Cerebellar cortex (tissue), 1 donor: Measurements from ENCODE around the gene TANC2.
A peak's percentile ranks its signal among the peaks of the same experiment; 100 is the strongest.

Experiments
- DNase-seq: peaks from one replicate; pipeline ENCODE4 v3.0.0-alpha.2; 2015; ENCODE audit warnings: low spot score

The TANC2 gene

GRCh38 chr17:62965686-62966425, at the start of gene TANC2:
TANC2 (plus strand) TSS chr17:62966235; CDS start chr17:63009560, 43,325 bp downstream.
- peak; percentile 87 for DNase-seq

- DNase-seq, result no peak
Measured at GRCh38 chr17:62916684-62917571, 49.1 kb upstream of the TANC2 start.

- DNase-seq, result no peak
Measured at GRCh38 chr17:62919388-62919787, 46.6 kb upstream of the TANC2 start.

GRCh38 chr17:62920300-62920699, 45.7 kb upstream of the TANC2 start:
- no peak for DNase-seq

- DNase-seq, result no peak
Measured at GRCh38 chr17:62921817-62922216, 44.2 kb upstream of the TANC2 start.

GRCh38 chr17:62923258-62924150, 42.5 kb upstream of the TANC2 start:
- no peak for DNase-seq

- DNase-seq, result no peak
Measured at GRCh38 chr17:62925267-62925836, 40.7 kb upstream of the TANC2 start.

- no peak for DNase-seq
Measured at GRCh38 chr17:62927083-62927482, 39.0 kb upstream of the TANC2 start.

GRCh38 chr17:62929320-62929719, 36.7 kb upstream of the TANC2 start:
- no peak for DNase-seq

GRCh38 chr17:62931101-62931500, 34.9 kb upstream of the TANC2 start:
- DNase-seq, result no peak

GRCh38 chr17:62933501-62934385, 32.3 kb upstream of the TANC2 start:
- DNase-seq, result no peak

GRCh38 chr17:62935098-62935497, 30.9 kb upstream of the TANC2 start:
- no peak for DNase-seq

GRCh38 chr17:62935523-62935922, 30.5 kb upstream of the TANC2 start:
- DNase-seq, result no peak

GRCh38 chr17:62937606-62938005, 28.4 kb upstream of the TANC2 start:
- no peak for DNase-seq

- DNase-seq, result no peak
Measured at GRCh38 chr17:62941358-62941991, 24.6 kb upstream of the TANC2 start.

GRCh38 chr17:62948370-62948769, 17.7 kb upstream of the TANC2 start:
- DNase-seq, result no peak

- no peak for DNase-seq
Measured at GRCh38 chr17:62949036-62949435, 17.0 kb upstream of the TANC2 start.

- DNase-seq, result no peak
Measured at GRCh38 chr17:62950067-62950466, 16.0 kb upstream of the TANC2 start.

GRCh38 chr17:62955841-62956352, 10.1 kb upstream of the TANC2 start:
- DNase-seq, result no peak

GRCh38 chr17:62963296-62963695, 2.7 kb upstream of the TANC2 start:
- no peak for DNase-seq
